CD4-positive, CD25-positive, alpha-beta regulatory T cell (primary cell): ENCODE results near the gene STOX2. TPM values are rescaled to one million over a fixed set of nuclear protein-coding genes. Genes with fewer than 3 reads are reported as not detected.

Experiments used
- ATAC-seq, 2 donors: fragments of 150-1000 bp; cut with Tn5 transposase; one replicate each; pipeline ENCODE4 v1.10.0; 2021; ENCODE audit warnings: low read depth in 2 of 2, moderate number of reproducible peaks in 2 of 2, moderate library complexity in 1 of 2
- DNase-seq, 3 donors: peaks; one replicate each; pipeline versions ENCODE4 v3.0.0 to v3.0.0-alpha.2; 2012 to 2022; ENCODE audit warnings: mixed read lengths in 1 of 3
- H3K27ac ChIP-seq: one replicate; pipeline ENCODE4 v1.7.0; 2013; ENCODE audit warnings: mild to moderate bottlenecking, low read length; ENCODE audit not compliant: insufficient read depth, poor library complexity, severe bottlenecking
- H3K27me3 ChIP-seq: one replicate; pipeline ENCODE4 v1.7.0; 2013; ENCODE audit warnings: low read length; ENCODE audit not compliant: control insufficient read depth, insufficient read depth
- H3K36me3 ChIP-seq: one replicate; pipeline ENCODE4 v1.7.0; 2013; ENCODE audit warnings: mild to moderate bottlenecking, low read length, moderate library complexity; ENCODE audit not compliant: control insufficient read depth, insufficient read depth
- H3K4me1 ChIP-seq: 2 replicates; pipeline ENCODE4 v1.7.0; 2013; ENCODE audit warnings: mild to moderate bottlenecking, low read length; ENCODE audit not compliant: insufficient read depth, control insufficient read depth, poor library complexity, severe bottlenecking
- H3K4me3 ChIP-seq: one replicate; pipeline ENCODE4 v1.7.0; 2013; ENCODE audit warnings: low read depth, mild to moderate bottlenecking, low read length, moderate library complexity
- H3K9me3 ChIP-seq, 2 experiments: 1 replicate in 1 of 2; 2 replicates in 1 of 2; pipeline ENCODE4 v1.7.0; 2013; ENCODE audit warnings: low read length in 2 of 2, mild to moderate bottlenecking in 1 of 2, moderate library complexity in 1 of 2; ENCODE audit not compliant: control insufficient read depth in 2 of 2
- H3K27ac Mint-ChIP-seq, 3 donors: one replicate each; pipeline ENCODE4 v1.8.0; 2020 to 2022; ENCODE audit warnings: mild to moderate bottlenecking in 3 of 3, mixed read lengths in 3 of 3, moderate library complexity in 2 of 3
- H3K27me3 Mint-ChIP-seq: one replicate; pipeline ENCODE4 v1.8.0; 2022; ENCODE audit warnings: mild to moderate bottlenecking, mixed read lengths
- H3K36me3 Mint-ChIP-seq: one replicate; pipeline ENCODE4 v1.8.0; 2020; ENCODE audit warnings: mixed read lengths
- H3K4me1 Mint-ChIP-seq, 4 donors: one replicate each; pipeline ENCODE4 v1.8.0; 2020 to 2022; ENCODE audit warnings: mixed read lengths in 4 of 4, mild to moderate bottlenecking in 1 of 4
- H3K4me3 Mint-ChIP-seq, 4 donors: one replicate each; pipeline ENCODE4 v1.8.0; 2020 to 2022; ENCODE audit warnings: mild to moderate bottlenecking in 4 of 4, mixed read lengths in 4 of 4, moderate library complexity in 3 of 4
- H3K9me3 Mint-ChIP-seq, 7 donors: one replicate each; pipeline ENCODE4 v1.8.0; 2020 to 2022; ENCODE audit warnings: mixed read lengths in 7 of 7, mild to moderate bottlenecking in 3 of 7, moderate library complexity in 2 of 7
- polyA plus RNA-seq, 4 donors: library from polyadenylated mRNA; unstranded; fragments of 300-500 nt; fragmentation: Illumina TruSeq; gene quantifications; one replicate each; pipeline ENCODE4 v1.2.3, GENCODE V29; 2021
- total RNA-seq: library from RNA; stranded (reverse); gene quantifications from one replicate; pipeline ENCODE4 v1.2.3, GENCODE V29; 2022

STOX2 gene, protein sequence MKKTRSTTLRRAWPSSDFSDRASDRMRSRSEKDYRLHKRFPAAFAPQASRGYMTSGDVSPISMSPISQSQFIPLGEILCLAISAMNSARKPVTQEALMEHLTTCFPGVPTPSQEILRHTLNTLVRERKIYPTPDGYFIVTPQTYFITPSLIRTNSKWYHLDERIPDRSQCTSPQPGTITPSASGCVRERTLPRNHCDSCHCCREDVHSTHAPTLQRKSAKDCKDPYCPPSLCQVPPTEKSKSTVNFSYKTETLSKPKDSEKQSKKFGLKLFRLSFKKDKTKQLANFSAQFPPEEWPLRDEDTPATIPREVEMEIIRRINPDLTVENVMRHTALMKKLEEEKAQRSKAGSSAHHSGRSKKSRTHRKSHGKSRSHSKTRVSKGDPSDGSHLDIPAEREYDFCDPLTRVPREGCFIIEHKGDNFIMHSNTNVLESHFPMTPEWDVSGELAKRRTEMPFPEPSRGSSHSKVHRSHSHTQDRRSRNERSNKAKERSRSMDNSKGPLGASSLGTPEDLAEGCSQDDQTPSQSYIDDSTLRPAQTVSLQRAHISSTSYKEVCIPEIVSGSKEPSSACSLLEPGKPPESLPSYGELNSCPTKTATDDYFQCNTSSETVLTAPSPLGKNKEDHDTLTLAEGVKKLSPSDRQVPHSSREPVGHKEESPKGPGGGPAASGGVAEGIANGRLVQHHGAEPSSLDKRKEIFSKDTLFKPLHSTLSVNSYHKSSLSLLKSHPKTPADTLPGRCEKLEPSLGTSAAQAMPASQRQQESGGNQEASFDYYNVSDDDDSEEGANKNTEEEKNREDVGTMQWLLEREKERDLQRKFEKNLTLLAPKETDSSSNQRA (N-terminal part only)
- total RNA-seq = not detected
- not detected for polyA plus RNA-seq

DNA sequence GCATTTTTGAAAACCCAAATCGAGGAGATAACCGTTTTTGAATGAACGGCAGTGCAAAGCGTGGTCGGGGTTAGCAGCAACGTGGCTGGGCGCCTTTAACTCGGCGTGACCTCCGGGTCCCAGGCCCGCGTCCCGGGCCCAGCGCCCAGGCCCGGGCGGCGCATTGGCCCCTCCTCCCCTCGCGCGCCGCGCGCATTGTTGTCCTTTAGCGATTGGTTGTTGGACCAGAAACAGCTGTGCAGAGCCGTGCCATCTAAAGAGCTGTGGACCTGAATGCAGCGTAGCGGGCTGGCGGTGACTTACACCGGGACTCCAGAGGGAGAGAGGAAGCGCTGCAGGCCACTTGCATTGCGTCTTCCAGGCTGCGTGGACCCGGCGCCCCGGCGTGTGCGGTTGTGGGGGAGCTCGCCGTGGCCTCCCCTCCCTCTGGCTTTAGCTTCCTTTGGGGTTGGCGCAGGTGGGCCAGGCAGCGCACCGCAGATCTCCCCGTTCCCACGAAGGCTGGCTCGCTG, at the start of gene STOX2:
Gene STOX2 (plus strand): TSS at position 227 of the 512 bp plus-strand sequence. CDS start 1,484 bp downstream, outside the sequence.
- Mint-ChIP-seq H3K9me3 (peaks cover 0 to 4% (median 0%) of the 10 kb centered on the region in 7 donors), H3K4me3 (peak within 1 kb of the TSS in 2 of 4 donors; percentile 36 to 55), H3K27me3 (peaks cover 57% of the 10 kb centered on the region), H3K27ac (no peak within 1 kb of the TSS), H3K36me3 (no peaks in the 10 kb centered on the region), H3K4me1 (peaks cover 0 to 6% (median 4%) of the 10 kb centered on the region in 4 donors)
- H3K27me3 ChIP-seq = peaks cover 33% of the 10 kb centered on the region
- no peak within 1 kb of the TSS for H3K27ac ChIP-seq
- DNase-seq (peak in 1 of 3 donors; percentile 14), ATAC-seq (no peak)
- H3K9me3 ChIP-seq = no peaks in the 10 kb centered on the region
- H3K4me1 ChIP-seq = peaks cover 9% of the 10 kb centered on the region
- no peak within 1 kb of the TSS for H3K4me3 ChIP-seq
- H3K36me3 ChIP-seq = no peaks in the 10 kb centered on the region

DNA sequence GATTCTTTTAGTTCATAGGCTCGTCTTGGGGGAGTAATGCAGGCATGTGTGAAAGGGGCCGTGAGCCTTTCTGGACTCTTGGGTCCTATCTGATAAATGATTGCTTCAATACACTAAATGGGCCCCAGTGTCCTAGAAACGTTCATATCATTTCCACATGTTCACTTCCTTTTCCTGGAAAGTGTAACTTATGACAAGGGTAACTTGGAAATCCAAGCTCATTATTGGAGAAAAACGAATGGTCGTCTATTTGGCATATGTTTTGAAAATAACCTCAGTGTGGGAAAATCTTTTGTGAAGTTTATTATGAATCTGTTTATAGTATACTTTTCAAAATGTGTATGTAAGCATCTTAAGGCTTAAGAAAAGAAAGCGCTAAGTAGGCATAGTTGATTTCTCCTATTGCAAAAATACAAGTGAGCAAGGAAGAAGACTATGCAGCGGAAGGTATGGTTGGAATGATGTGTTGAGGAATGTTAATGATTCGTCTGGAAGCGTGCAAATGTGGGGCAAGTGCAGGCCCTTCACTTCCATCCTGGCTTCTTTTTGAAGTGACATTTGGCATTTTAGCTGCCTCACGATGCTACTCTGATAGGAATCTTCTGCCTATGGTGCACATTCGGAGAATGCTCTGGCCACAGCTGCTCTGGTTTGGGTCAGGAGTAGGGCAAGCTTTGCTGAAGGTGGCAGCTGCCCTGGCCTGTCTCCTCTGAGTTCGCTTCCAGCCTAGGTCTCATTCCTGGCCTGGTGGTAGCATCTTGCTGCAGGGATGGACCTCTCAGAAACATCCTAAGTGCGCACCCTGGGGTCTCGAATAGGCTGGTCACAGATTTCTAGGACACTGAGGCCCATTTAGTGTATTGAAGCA, 49.5 kb upstream of the STOX2 start:
- Histone ChIP-seq H3K4me1 (no peaks in the 10 kb centered on the region), H3K4me3 (no peak overlapping the region), H3K9me3 (no peaks in the 10 kb centered on the region), H3K36me3 (no peaks in the 10 kb centered on the region), H3K27ac (no peak overlapping the region), H3K27me3 (no peaks in the 10 kb centered on the region)
- ATAC-seq (no peak), DNase-seq (no peak)
- Mint-ChIP-seq H3K36me3 (no peaks in the 10 kb centered on the region), H3K4me3 (no peak overlapping the region), H3K4me1 (no peaks in the 10 kb centered on the region), H3K9me3 (peaks cover 0 to 2% (median 0%) of the 10 kb centered on the region in 7 donors), H3K27ac (no peak overlapping the region), H3K27me3 (peaks cover 8% of the 10 kb centered on the region)

DNA sequence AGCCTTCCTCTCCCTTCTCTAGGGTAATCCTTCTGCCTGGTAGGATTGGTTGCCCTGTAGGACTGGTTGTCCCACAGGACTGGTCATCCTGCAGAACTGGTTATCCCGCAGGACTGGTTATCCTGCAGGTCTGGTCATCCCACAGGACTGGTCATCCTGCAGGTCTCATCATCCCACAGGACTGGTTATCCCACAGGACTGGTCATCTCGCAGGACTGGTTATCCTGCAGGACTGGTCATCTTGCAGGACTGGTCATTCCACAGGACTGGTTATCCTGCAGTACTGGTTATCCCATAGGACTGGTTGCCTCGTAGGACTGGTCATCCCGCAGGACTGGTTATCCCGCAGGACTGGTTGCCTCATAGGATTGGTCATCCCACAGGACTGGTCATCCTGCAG, 48.1 kb upstream of the STOX2 start:
- Mint-ChIP-seq H3K9me3 (peaks cover 0 to 1% (median 0%) of the 10 kb centered on the region in 7 donors), H3K27ac (no peak overlapping the region), H3K36me3 (no peaks in the 10 kb centered on the region), H3K4me3 (no peak overlapping the region), H3K4me1 (no peaks in the 10 kb centered on the region), H3K27me3 (peaks cover 13% of the 10 kb centered on the region)
- no peak for DNase-seq
- H3K4me3 ChIP-seq = no peak overlapping the region
- no peak for ATAC-seq
- H3K27me3 ChIP-seq = no peaks in the 10 kb centered on the region
- no peaks in the 10 kb centered on the region for H3K9me3 ChIP-seq
- no peak overlapping the region for H3K27ac ChIP-seq
- no peaks in the 10 kb centered on the region for H3K4me1 ChIP-seq
- H3K36me3 ChIP-seq = no peaks in the 10 kb centered on the region

DNA sequence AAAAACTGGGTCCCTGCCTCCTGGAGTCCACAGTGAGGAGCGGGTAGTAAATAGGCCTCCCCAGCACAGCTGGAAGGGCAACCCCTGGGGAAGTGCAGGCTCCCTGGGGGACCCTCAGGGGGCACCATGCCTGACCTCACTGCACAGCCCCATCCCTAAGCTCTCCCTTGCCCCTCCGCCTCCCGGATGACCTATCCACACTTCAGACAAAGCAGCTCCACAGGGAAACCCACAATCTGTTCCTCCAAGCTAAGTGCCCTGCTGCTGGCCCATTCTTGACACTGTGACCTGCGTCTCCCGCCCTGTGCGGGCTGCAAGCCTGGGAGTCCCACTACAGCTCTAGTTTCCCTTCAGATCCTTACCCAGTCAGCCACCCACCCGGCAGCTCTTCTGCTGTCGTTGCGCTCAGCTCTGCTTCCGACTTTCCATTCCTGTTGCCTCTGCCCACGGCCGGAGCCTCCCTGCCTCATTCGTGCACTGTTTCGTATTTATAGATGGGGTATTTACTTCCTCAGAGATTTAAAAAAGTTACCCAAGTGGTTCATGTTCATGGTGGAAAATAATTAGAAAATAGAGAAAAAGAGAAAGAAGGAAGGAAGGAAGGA, 47.0 kb upstream of the STOX2 start:
- no peaks in the 10 kb centered on the region for H3K9me3 ChIP-seq
- ATAC-seq (no peak), DNase-seq (no peak)
- H3K4me3 ChIP-seq = no peak overlapping the region
- H3K27ac ChIP-seq = no peak overlapping the region
- H3K27me3 ChIP-seq = no peaks in the 10 kb centered on the region
- Mint-ChIP-seq H3K27me3 (peaks cover 13% of the 10 kb centered on the region), H3K27ac (no peak overlapping the region), H3K36me3 (no peaks in the 10 kb centered on the region), H3K4me3 (no peak overlapping the region), H3K4me1 (no peaks in the 10 kb centered on the region), H3K9me3 (peaks cover 0 to 1% (median 0%) of the 10 kb centered on the region in 7 donors)
- H3K36me3 ChIP-seq = no peaks in the 10 kb centered on the region
- H3K4me1 ChIP-seq = no peaks in the 10 kb centered on the region

DNA sequence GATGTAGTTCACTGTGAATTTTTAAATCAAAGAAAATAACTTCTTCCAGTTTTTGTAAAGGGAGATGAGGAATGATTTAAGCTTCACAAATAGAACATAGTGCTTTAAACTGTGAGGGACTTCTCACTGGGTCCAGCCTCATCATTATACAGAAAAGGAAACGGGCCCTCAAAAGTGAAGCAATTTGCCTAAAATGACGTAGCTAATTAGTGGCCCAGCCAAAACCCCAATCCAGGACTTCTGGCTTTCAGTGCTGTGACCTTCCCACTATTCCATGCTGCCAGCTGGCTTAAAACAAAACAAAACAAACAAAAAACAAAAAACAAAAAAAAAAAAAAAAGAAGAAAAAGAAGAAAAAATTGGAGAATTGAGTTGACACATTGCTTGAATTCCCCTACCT, 45.0 kb upstream of the STOX2 start:
- H3K36me3 Mint-ChIP-seq = no peaks in the 10 kb centered on the region
- peaks cover 3% of the 10 kb centered on the region for H3K27me3 ChIP-seq
- no peaks in the 10 kb centered on the region for H3K4me1 Mint-ChIP-seq
- no peaks in the 10 kb centered on the region for H3K4me1 ChIP-seq
- DNase-seq = no peak
- H3K4me3 ChIP-seq = no peak overlapping the region
- no peak overlapping the region for H3K27ac Mint-ChIP-seq
- no peaks in the 10 kb centered on the region for H3K9me3 ChIP-seq
- H3K4me3 Mint-ChIP-seq = no peak overlapping the region
- peaks cover 0 to 1% (median 0%) of the 10 kb centered on the region in 7 donors for H3K9me3 Mint-ChIP-seq
- H3K36me3 ChIP-seq = no peaks in the 10 kb centered on the region
- no peak for ATAC-seq
- H3K27ac ChIP-seq = no peak overlapping the region
- peaks cover 7% of the 10 kb centered on the region for H3K27me3 Mint-ChIP-seq

DNA sequence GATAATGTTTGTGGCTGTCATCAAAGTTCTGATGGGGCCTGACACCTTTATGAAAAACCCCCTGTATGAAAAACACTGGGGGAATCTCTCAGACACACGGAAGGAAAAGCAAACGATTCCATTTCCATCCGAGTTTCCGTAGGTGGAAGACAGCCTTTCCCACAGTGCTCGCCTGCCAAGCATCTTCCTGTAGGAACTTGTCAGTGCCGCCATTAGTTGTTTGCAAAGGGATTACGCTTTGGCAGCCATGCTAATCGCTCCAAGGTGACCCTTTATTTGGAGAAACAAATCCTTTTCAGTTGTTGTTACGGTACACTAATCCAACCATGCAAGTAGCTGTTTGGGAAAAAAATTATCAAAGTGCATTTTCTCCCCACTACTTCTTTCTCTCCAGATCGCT, 44.4 kb upstream of the STOX2 start:
- no peak for ATAC-seq
- no peak overlapping the region for H3K27ac Mint-ChIP-seq

DNA sequence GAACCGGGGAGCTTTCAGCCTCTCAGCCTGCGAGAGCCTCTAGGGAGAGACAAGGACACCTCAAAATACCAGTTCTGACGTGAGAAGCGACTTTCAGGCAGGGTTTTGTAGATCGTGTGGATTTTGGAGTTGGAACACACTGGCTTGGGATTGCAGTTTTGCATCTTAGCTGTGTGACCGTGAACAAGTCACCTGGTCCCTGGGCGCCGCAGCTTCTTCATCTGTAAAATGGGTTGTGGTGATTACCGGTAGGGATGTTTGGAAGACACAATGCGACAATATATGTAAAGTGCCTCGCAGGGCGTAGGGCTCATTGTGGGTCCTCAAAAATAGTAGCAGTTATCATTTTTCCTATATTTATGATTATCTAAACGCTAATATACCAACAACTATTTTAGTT, 43.7 kb upstream of the STOX2 start:
- H3K9me3 ChIP-seq = no peaks in the 10 kb centered on the region
- H3K4me3 ChIP-seq = no peak overlapping the region
- no peak overlapping the region for H3K27ac Mint-ChIP-seq
- H3K27ac ChIP-seq = no peak overlapping the region
- peaks cover 11% of the 10 kb centered on the region for H3K27me3 Mint-ChIP-seq
- no peak overlapping the region for H3K4me3 Mint-ChIP-seq
- H3K36me3 ChIP-seq = no peaks in the 10 kb centered on the region
- no peaks in the 10 kb centered on the region for H3K36me3 Mint-ChIP-seq
- H3K27me3 ChIP-seq = peaks cover 3% of the 10 kb centered on the region
- DNase-seq (no peak), ATAC-seq (no peak)
- H3K4me1 ChIP-seq = no peaks in the 10 kb centered on the region
- H3K4me1 Mint-ChIP-seq = no peaks in the 10 kb centered on the region
- peaks cover 0 to 1% (median 0%) of the 10 kb centered on the region in 7 donors for H3K9me3 Mint-ChIP-seq

More for the DNA sequence above, 44.4 kb upstream of the STOX2 start:
- Mint-ChIP-seq H3K4me1 (no peaks in the 10 kb centered on the region), H3K9me3 (peaks cover 0 to 1% (median 0%) of the 10 kb centered on the region in 7 donors), H3K27me3 (peaks cover 11% of the 10 kb centered on the region), H3K36me3 (no peaks in the 10 kb centered on the region), H3K4me3 (no peak overlapping the region)
- H3K4me3 ChIP-seq = no peak overlapping the region
- no peaks in the 10 kb centered on the region for H3K4me1 ChIP-seq
- peaks cover 3% of the 10 kb centered on the region for H3K27me3 ChIP-seq
- H3K9me3 ChIP-seq = no peaks in the 10 kb centered on the region
- no peak overlapping the region for H3K27ac ChIP-seq
- no peak for DNase-seq
- no peaks in the 10 kb centered on the region for H3K36me3 ChIP-seq
